Epithelial cell of alveolus of lung (primary cell): ENCODE data around the gene MROH7. TPM values are rescaled to one million over a fixed set of nuclear protein-coding genes. Genes with fewer than 3 reads are reported as not detected.

Experiments
- total RNA-seq: library from RNA; depleted of rRNA; stranded (reverse); fragments of >200 nt; gene quantifications from 2 replicates; pipeline ENCODE4 v1.2.1, GENCODE V29; 2015

MROH7 gene
- total RNA-seq, result 0.16 TPM in 1 of 2 replicates, not detected in the other

GRCh38 chr1:54640863-54641836 lies at the start of gene MROH7:
TSS of gene MROH7 (plus strand) at chr1:54641786. CDS start at chr1:54652927, 11,141 bp downstream.

GRCh38 chr1:54623216-54624007 lies 18.2 kb upstream of the MROH7 start, which contains the start of gene FAM151A:
TSS of gene FAM151A (minus strand) at chr1:54623525. CDS start at chr1:54623395, 130 bp downstream.

GRCh38 chr1:54715493-54716298 lies 74.1 kb downstream of the MROH7 start, which contains the start of gene TTC4:
TSS of gene TTC4 (plus strand) at chr1:54715861. CDS start at chr1:54715909, 48 bp downstream.

Other genes with a start within 250 kb of the MROH7 start
- 23.9 and 33.8 TPM in 2 replicates for gene SSBP3, start 235.4 kb upstream of the MROH7 start, total RNA-seq
- gene ACOT11, start 93.6 kb upstream of the MROH7 start, total RNA-seq, result 0.40 and 1.3 TPM in 2 replicates
- not detected in 2 replicates for gene FAM151A, start 18.3 kb upstream of the MROH7 start, total RNA-seq
- 15.2 and 23.4 TPM in 2 replicates for gene TTC4, start 74.1 kb downstream of the MROH7 start, total RNA-seq
- gene PARS2, start 122.7 kb downstream of the MROH7 start, total RNA-seq, result 4.8 and 6.7 TPM in 2 replicates
- gene TTC22, start 159.5 kb downstream of the MROH7 start, total RNA-seq, result 0.26 TPM in 1 of 2 replicates, not detected in the other
- gene DHCR24, start 245.4 kb downstream of the MROH7 start, total RNA-seq, result 18.6 and 228 TPM in 2 replicates